HEK293 (cell line): ENCODE measurements around the gene GMDS.

Source experiments
- CTCF ChIA-PET: fragments of 350-600 bp; formaldehyde crosslinking; extraction: SDS; loops from one replicate; lab custom pipeline; 2021; ENCODE audit warnings: antibody characterized with exemption; lab: Yijun Ruan, JAX
- POLR2A ChIA-PET: fragments of 300-600 bp; formaldehyde crosslinking; extraction: SDS; loops from one replicate; lab custom pipeline; 2020; ENCODE audit warnings: antibody characterized with exemption, inconsistent platforms; lab: Yijun Ruan, JAX
- H3K27ac ChIP-seq: fragments of 200-500 bp; sonication (Bioruptor generic); 2 replicates; pipeline ENCODE4 v1.5.1; 2014; ENCODE audit warnings: low read depth, low read length, control low read depth, inconsistent platforms; ENCODE audit errors: extremely low read depth
- H3K36me3 ChIP-seq, 2 experiments: fragments of 200-500 bp in 1 of 2; sonication (Bioruptor generic) in 1 of 2; 1 replicate in 1 of 2; 2 replicates in 1 of 2; pipeline ENCODE4 v1.5.1; 2014 to 2017; ENCODE audit warnings: inconsistent platforms in 2 of 2, low read length in 2 of 2; ENCODE audit not compliant: control insufficient read depth in 2 of 2, insufficient read depth in 1 of 2
- H3K4me1 ChIP-seq: fragments of 200-500 bp; sonication (Bioruptor generic); 2 replicates; pipeline ENCODE4 v1.5.1; 2014; ENCODE audit warnings: mild to moderate bottlenecking, low read length, inconsistent platforms; ENCODE audit not compliant: control insufficient read depth, insufficient read depth
- H3K4me3 ChIP-seq: 2 replicates; pipeline ENCODE4 v1.5.1; 2011; ENCODE audit warnings: low read depth, mild to moderate bottlenecking, control low read depth, low read length, moderate library complexity
- H3K9me3 ChIP-seq: fragments of 200-500 bp; sonication (Bioruptor generic); 2 replicates; pipeline ENCODE4 v1.5.1; 2014; ENCODE audit warnings: low read depth, low read length, inconsistent platforms; ENCODE audit not compliant: control insufficient read depth, insufficient read depth
- GFI1B ChIP-seq: fragments of 450-650 bp; formaldehyde crosslinking; IDR thresholded peaks from 2 replicates; pipeline ENCODE4 v1.5.1; 2016; ENCODE audit warnings: missing biosample characterization, missing genetic modification characterization
- MEIS1 ChIP-seq: sonication (generic); formaldehyde crosslinking; IDR thresholded peaks from 2 replicates; pipeline ENCODE4 v1.8.1; 2022; ENCODE audit warnings: missing genetic modification reagents, mild to moderate bottlenecking, borderline replicate concordance
- OSR2 ChIP-seq: fragments of 450-650 bp; formaldehyde crosslinking; IDR thresholded peaks from 2 replicates; pipeline ENCODE4 v1.5.1; 2016; ENCODE audit warnings: missing biosample characterization, missing genetic modification characterization
- RBAK ChIP-seq: fragments of 450-650 bp; formaldehyde crosslinking; IDR thresholded peaks from 2 replicates; pipeline ENCODE4 v1.5.1; 2016; ENCODE audit warnings: missing biosample characterization, missing genetic modification characterization
- REPIN1 ChIP-seq: fragments of 450-650 bp; formaldehyde crosslinking; IDR thresholded peaks from 2 replicates; pipeline ENCODE4 v1.5.1; 2017; ENCODE audit warnings: missing biosample characterization, missing genetic modification characterization, low read depth
- TRIM28 ChIP-seq: IDR thresholded peaks from 2 replicates; pipeline ENCODE4 v1.6.1; 2011; ENCODE audit warnings: low read length, control low read depth, borderline replicate concordance
- ZBTB11 ChIP-seq: fragments of 450-650 bp; formaldehyde crosslinking; conservative IDR thresholded peaks from 2 replicates; pipeline ENCODE4 v1.5.1; 2016; ENCODE audit warnings: low read depth, missing biosample characterization, missing genetic modification characterization
- ZBTB26 ChIP-seq: fragments of 450-650 bp; formaldehyde crosslinking; optimal IDR thresholded peaks from 2 replicates; pipeline ENCODE3; 2016; ENCODE audit warnings: missing biosample characterization, mild to moderate bottlenecking, missing genetic modification characterization
- ZFP69B ChIP-seq: fragments of 450-650 bp; formaldehyde crosslinking; IDR thresholded peaks from 2 replicates; pipeline ENCODE4 v1.5.1; 2016; ENCODE audit warnings: missing biosample characterization, missing genetic modification characterization
- ZNF112 ChIP-seq: fragments of 450-650 bp; formaldehyde crosslinking; IDR thresholded peaks from 2 replicates; pipeline ENCODE4 v1.5.0; 2017; ENCODE audit warnings: missing biosample characterization, missing genetic modification characterization
- ZNF26 ChIP-seq: fragments of 450-650 bp; formaldehyde crosslinking; IDR thresholded peaks from 2 replicates; pipeline ENCODE4 v1.5.1; 2016; ENCODE audit warnings: missing biosample characterization, missing genetic modification characterization
- ZNF350 ChIP-seq: fragments of 450-650 bp; formaldehyde crosslinking; IDR thresholded peaks from 2 replicates; pipeline ENCODE4 v1.5.0; 2017; ENCODE audit warnings: missing biosample characterization, mild to moderate bottlenecking, missing genetic modification characterization
- ZNF366 ChIP-seq: fragments of 450-650 bp; formaldehyde crosslinking; conservative IDR thresholded peaks from 2 replicates; pipeline ENCODE4 v1.5.1; 2016; ENCODE audit warnings: missing biosample characterization, missing genetic modification characterization
- ZNF391 ChIP-seq: fragments of 450-650 bp; formaldehyde crosslinking; IDR thresholded peaks from 2 replicates; pipeline ENCODE4 v1.5.1; 2016; ENCODE audit warnings: low read depth, missing biosample characterization, missing genetic modification characterization, borderline replicate concordance
- ZNF394 ChIP-seq: fragments of 450-650 bp; formaldehyde crosslinking; IDR thresholded peaks from 2 replicates; pipeline ENCODE4 v1.5.1; 2016; ENCODE audit warnings: missing biosample characterization, missing genetic modification characterization, mild to moderate bottlenecking, moderate library complexity, borderline replicate concordance
- ZNF426 ChIP-seq: fragments of 450-650 bp; formaldehyde crosslinking; IDR thresholded peaks from 2 replicates; pipeline ENCODE4 v1.5.1; 2017; ENCODE audit warnings: missing biosample characterization, missing genetic modification characterization, mild to moderate bottlenecking, inconsistent platforms, moderate library complexity
- ZNF518A ChIP-seq: fragments of 450-650 bp; formaldehyde crosslinking; conservative IDR thresholded peaks from 2 replicates; pipeline ENCODE4 v1.5.1; 2016; ENCODE audit warnings: low read depth, missing biosample characterization, missing genetic modification characterization
- ZNF555 ChIP-seq: fragments of 450-650 bp; formaldehyde crosslinking; conservative IDR thresholded peaks from 2 replicates; pipeline ENCODE4 v1.5.1; 2017; ENCODE audit warnings: missing biosample characterization, mild to moderate bottlenecking, missing genetic modification characterization, inconsistent platforms
- ZNF561 ChIP-seq: fragments of 450-650 bp; IDR thresholded peaks from 2 replicates; pipeline ENCODE4 v1.5.1; 2018; ENCODE audit warnings: missing biosample characterization, missing genetic modification characterization, borderline replicate concordance
- ZNF654 ChIP-seq: fragments of 450-650 bp; formaldehyde crosslinking; IDR thresholded peaks from 2 replicates; pipeline ENCODE4 v1.5.1; 2016; ENCODE audit warnings: low read depth, missing biosample characterization, missing genetic modification characterization
- ZNF837 ChIP-seq: fragments of 450-650 bp; formaldehyde crosslinking; IDR thresholded peaks from 2 replicates; pipeline ENCODE4 v1.5.1; 2016; ENCODE audit warnings: missing biosample characterization, missing genetic modification characterization
- ZNF843 ChIP-seq: fragments of 450-650 bp; formaldehyde crosslinking; IDR thresholded peaks from 2 replicates; pipeline ENCODE4 v1.5.1; 2016; ENCODE audit warnings: missing biosample characterization, missing genetic modification characterization
- ZSCAN23 ChIP-seq: fragments of 450-650 bp; formaldehyde crosslinking; IDR thresholded peaks from 2 replicates; pipeline ENCODE4 v1.5.1; 2016; ENCODE audit warnings: missing biosample characterization, missing genetic modification characterization

The GMDS gene

GRCh38 chr6:1893470-1894130 is 351.8 kb downstream of the GMDS start:
- H3K36me3 ChIP-seq: no peaks in the 10 kb centered on the region
- TF ChIP-seq ZNF391 (tag by site-specific recombination) (no peak), RBAK (tag by site-specific recombination) (no peak), OSR2 (tag by site-specific recombination) (no peak), ZNF112 (no peak), REPIN1 (tag by site-specific recombination) (no peak), ZNF350 (no peak), TRIM28 (no peak), ZBTB11 (tag by site-specific recombination) (no peak), ZNF654 (tag by site-specific recombination) (peak; percentile 31; the same call in 1 of the 2 replicates), ZNF561 (tag by site-specific recombination) (0 out of 2 replicates have a peak, but pooled peaks have one; percentile 43)
- H3K4me3 ChIP-seq: no peak overlapping the region
- H3K9me3 ChIP-seq: no peaks in the 10 kb centered on the region
- ChIA-PET CTCF (interaction anchor here (0.7 to 2.9 kb wide), 7 partner anchors 9 to 289 kb away, joined by 3 to 13 read pairs (median 3); no protein-coding TSS in a partner anchor), POLR2A (interaction anchor here (0.6 kb wide), 1 partner anchor 38 kb away, joined by 3 read pairs; no protein-coding TSS in a partner anchor)
- no peaks in the 10 kb centered on the region; the same call in 1 of the 2 replicates for H3K4me1 ChIP-seq
- no peak overlapping the region; the same call in 1 of the 2 replicates for H3K27ac ChIP-seq

- H3K27ac ChIP-seq: no peak overlapping the region
- no peaks in the 10 kb centered on the region for H3K36me3 ChIP-seq
- H3K4me1 ChIP-seq: no peaks in the 10 kb centered on the region; the same call in 1 of the 2 replicates
- H3K9me3 ChIP-seq: no peaks in the 10 kb centered on the region
- no peak overlapping the region for H3K4me3 ChIP-seq
- ChIA-PET CTCF (interaction anchor here (0.5 to 2.9 kb wide), 4 partner anchors 10 to 461 kb away, joined by 3 to 13 read pairs (median 6); no protein-coding TSS in a partner anchor), POLR2A (interaction anchor here (0.6 kb wide), 2 partner anchors 39 to 343 kb away, joined by 3 read pairs; no protein-coding TSS in a partner anchor)
- TF ChIP-seq ZNF555 (tag by site-specific recombination) (no peak), ZSCAN23 (tag by site-specific recombination) (no peak), ZBTB26 (tag by site-specific recombination) (no peak), ZNF518A (tag by site-specific recombination) (no peak), ZNF837 (tag by site-specific recombination) (no peak), ZNF26 (no peak), ZFP69B (tag by site-specific recombination) (no peak), ZNF366 (tag by site-specific recombination) (no peak), MEIS1 (CRISPR knock-in tag) (no peak), GFI1B (no peak), ZNF426 (no peak), ZNF394 (no peak), ZNF843 (no peak)
Observed at GRCh38 chr6:1892716-1893115, 352.7 kb downstream of the GMDS start.
